ENCODE data around the gene KDM4B.

The KDM4B gene

GRCh38 chr19:5173993-5174392 is 205.1 kb downstream of the KDM4B start:
- Histone ChIP-seq H3K4me1 (ENCODE audit: control insufficient read depth, insufficient read depth, low read length) (no peaks in the 10 kb centered on the region; the same call in 1 of the 2 replicates), H3K27me3 (ENCODE audit: control insufficient read depth, insufficient read depth, low read length) (no peaks in the 10 kb centered on the region), H3K27ac (ENCODE audit: low read depth, low read length) (no peak overlapping the region), H3K9me3 (ENCODE audit: control insufficient read depth, insufficient read depth, low read length) (no peaks in the 10 kb centered on the region), H3K4me3 (ENCODE audit: low read depth, low read length) (no peak overlapping the region), H3K9ac (ENCODE audit: low read depth, low read length) (no peak overlapping the region), H3K36me3 (ENCODE audit: control insufficient read depth, insufficient read depth, low read length) (no peaks in the 10 kb centered on the region)

GRCh38 chr19:5177745-5178450 is 209.0 kb downstream of the KDM4B start:
- Histone ChIP-seq H3K4me1 (ENCODE audit: control insufficient read depth, insufficient read depth, low read length) (no peaks in the 10 kb centered on the region), H3K27ac (ENCODE audit: low read depth, low read length) (no peak overlapping the region), H3K36me3 (ENCODE audit: control insufficient read depth, insufficient read depth, low read length) (no peaks in the 10 kb centered on the region), H3K4me3 (ENCODE audit: low read depth, low read length) (no peak overlapping the region), H3K27me3 (ENCODE audit: control insufficient read depth, insufficient read depth, low read length) (no peaks in the 10 kb centered on the region), H3K9ac (ENCODE audit: low read depth, low read length) (no peak overlapping the region), H3K9me3 (ENCODE audit: control insufficient read depth, insufficient read depth, low read length) (no peaks in the 10 kb centered on the region)

- Histone ChIP-seq H3K9ac (ENCODE audit: low read depth, low read length) (no peak overlapping the region), H3K4me3 (ENCODE audit: low read depth, low read length) (no peak overlapping the region), H3K27ac (ENCODE audit: low read depth, low read length) (no peak overlapping the region), H3K27me3 (ENCODE audit: control insufficient read depth, insufficient read depth, low read length) (no peaks in the 10 kb centered on the region), H3K4me1 (ENCODE audit: control insufficient read depth, insufficient read depth, low read length) (no peaks in the 10 kb centered on the region), H3K36me3 (ENCODE audit: control insufficient read depth, insufficient read depth, low read length) (no peaks in the 10 kb centered on the region), H3K9me3 (ENCODE audit: control insufficient read depth, insufficient read depth, low read length) (no peaks in the 10 kb centered on the region)
Observed at GRCh38 chr19:5178841-5179240, 209.9 kb downstream of the KDM4B start.

- H3K27ac ChIP-seq (ENCODE audit: low read depth, low read length) = no peak overlapping the region
- no peaks in the 10 kb centered on the region for H3K9me3 ChIP-seq (ENCODE audit: control insufficient read depth, insufficient read depth, low read length)
- no peak overlapping the region for H3K4me3 ChIP-seq (ENCODE audit: low read depth, low read length)
- H3K4me1 ChIP-seq (ENCODE audit: control insufficient read depth, insufficient read depth, low read length) = no peaks in the 10 kb centered on the region
- no peaks in the 10 kb centered on the region for H3K36me3 ChIP-seq (ENCODE audit: control insufficient read depth, insufficient read depth, low read length)
- H3K9ac ChIP-seq (ENCODE audit: low read depth, low read length) = no peak overlapping the region
- H3K27me3 ChIP-seq (ENCODE audit: control insufficient read depth, insufficient read depth, low read length) = no peaks in the 10 kb centered on the region
Observed at GRCh38 chr19:5179256-5179655, 210.3 kb downstream of the KDM4B start.

GRCh38 chr19:5181329-5181728 is 212.4 kb downstream of the KDM4B start:
- Histone ChIP-seq H3K27me3 (ENCODE audit: control insufficient read depth, insufficient read depth, low read length) (no peaks in the 10 kb centered on the region), H3K27ac (ENCODE audit: low read depth, low read length) (no peak overlapping the region)

GRCh38 chr19:5182751-5183150 is 213.8 kb downstream of the KDM4B start:
- no peaks in the 10 kb centered on the region for H3K4me1 ChIP-seq (ENCODE audit: control insufficient read depth, insufficient read depth, low read length)
- no peak overlapping the region for H3K27ac ChIP-seq (ENCODE audit: low read depth, low read length)
- H3K27me3 ChIP-seq (ENCODE audit: control insufficient read depth, insufficient read depth, low read length) = no peaks in the 10 kb centered on the region
- H3K4me3 ChIP-seq (ENCODE audit: low read depth, low read length) = no peak overlapping the region
- H3K36me3 ChIP-seq (ENCODE audit: control insufficient read depth, insufficient read depth, low read length) = no peaks in the 10 kb centered on the region
- H3K9ac ChIP-seq (ENCODE audit: low read depth, low read length) = no peak overlapping the region
- no peaks in the 10 kb centered on the region for H3K9me3 ChIP-seq (ENCODE audit: control insufficient read depth, insufficient read depth, low read length)

More at GRCh38 chr19:5181329-5181728, 212.4 kb downstream of the KDM4B start:
- Histone ChIP-seq H3K36me3 (ENCODE audit: control insufficient read depth, insufficient read depth, low read length) (no peaks in the 10 kb centered on the region), H3K9me3 (ENCODE audit: control insufficient read depth, insufficient read depth, low read length) (no peaks in the 10 kb centered on the region), H3K4me1 (ENCODE audit: control insufficient read depth, insufficient read depth, low read length) (no peaks in the 10 kb centered on the region), H3K9ac (ENCODE audit: low read depth, low read length) (no peak overlapping the region), H3K4me3 (ENCODE audit: low read depth, low read length) (no peak overlapping the region)

GRCh38 chr19:5183616-5184015 is 214.7 kb downstream of the KDM4B start:
- Histone ChIP-seq H3K9ac (ENCODE audit: low read depth, low read length) (no peak overlapping the region), H3K27ac (ENCODE audit: low read depth, low read length) (no peak overlapping the region), H3K9me3 (ENCODE audit: control insufficient read depth, insufficient read depth, low read length) (no peaks in the 10 kb centered on the region), H3K4me3 (ENCODE audit: low read depth, low read length) (no peak overlapping the region), H3K27me3 (ENCODE audit: control insufficient read depth, insufficient read depth, low read length) (no peaks in the 10 kb centered on the region), H3K36me3 (ENCODE audit: control insufficient read depth, insufficient read depth, low read length) (no peaks in the 10 kb centered on the region), H3K4me1 (ENCODE audit: control insufficient read depth, insufficient read depth, low read length) (no peaks in the 10 kb centered on the region)

- Histone ChIP-seq H3K9ac (ENCODE audit: low read depth, low read length) (no peak overlapping the region), H3K27me3 (ENCODE audit: control insufficient read depth, insufficient read depth, low read length) (no peaks in the 10 kb centered on the region), H3K9me3 (ENCODE audit: control insufficient read depth, insufficient read depth, low read length) (no peaks in the 10 kb centered on the region), H3K4me3 (ENCODE audit: low read depth, low read length) (no peak overlapping the region), H3K27ac (ENCODE audit: low read depth, low read length) (no peak overlapping the region), H3K36me3 (ENCODE audit: control insufficient read depth, insufficient read depth, low read length) (no peaks in the 10 kb centered on the region), H3K4me1 (ENCODE audit: control insufficient read depth, insufficient read depth, low read length) (no peaks in the 10 kb centered on the region)
Observed at GRCh38 chr19:5184930-5185329, 216.0 kb downstream of the KDM4B start.

- Histone ChIP-seq H3K36me3 (ENCODE audit: control insufficient read depth, insufficient read depth, low read length) (no peaks in the 10 kb centered on the region), H3K4me3 (ENCODE audit: low read depth, low read length) (no peak overlapping the region), H3K9ac (ENCODE audit: low read depth, low read length) (no peak overlapping the region), H3K9me3 (ENCODE audit: control insufficient read depth, insufficient read depth, low read length) (no peaks in the 10 kb centered on the region), H3K27me3 (ENCODE audit: control insufficient read depth, insufficient read depth, low read length) (no peaks in the 10 kb centered on the region), H3K27ac (ENCODE audit: low read depth, low read length) (no peak overlapping the region), H3K4me1 (ENCODE audit: control insufficient read depth, insufficient read depth, low read length) (no peaks in the 10 kb centered on the region)
Observed at GRCh38 chr19:5186293-5187050, 217.6 kb downstream of the KDM4B start.

GRCh38 chr19:5188548-5189317 is 219.8 kb downstream of the KDM4B start:
- H3K9me3 ChIP-seq (ENCODE audit: control insufficient read depth, insufficient read depth, low read length) = no peaks in the 10 kb centered on the region
- H3K36me3 ChIP-seq (ENCODE audit: control insufficient read depth, insufficient read depth, low read length) = no peaks in the 10 kb centered on the region
- no peaks in the 10 kb centered on the region for H3K27me3 ChIP-seq (ENCODE audit: control insufficient read depth, insufficient read depth, low read length)
- no peak overlapping the region for H3K9ac ChIP-seq (ENCODE audit: low read depth, low read length)
- no peak overlapping the region for H3K4me3 ChIP-seq (ENCODE audit: low read depth, low read length)
- H3K4me1 ChIP-seq (ENCODE audit: control insufficient read depth, insufficient read depth, low read length) = peaks cover 10% of the 10 kb centered on the region
- H3K27ac ChIP-seq (ENCODE audit: low read depth, low read length) = no peak overlapping the region

GRCh38 chr19:5189318-5189607 is 220.3 kb downstream of the KDM4B start:
- Histone ChIP-seq H3K27me3 (ENCODE audit: control insufficient read depth, insufficient read depth, low read length) (no peaks in the 10 kb centered on the region), H3K4me3 (ENCODE audit: low read depth, low read length) (no peak overlapping the region), H3K27ac (ENCODE audit: low read depth, low read length) (no peak overlapping the region), H3K36me3 (ENCODE audit: control insufficient read depth, insufficient read depth, low read length) (no peaks in the 10 kb centered on the region), H3K9ac (ENCODE audit: low read depth, low read length) (no peak overlapping the region), H3K9me3 (ENCODE audit: control insufficient read depth, insufficient read depth, low read length) (no peaks in the 10 kb centered on the region), H3K4me1 (ENCODE audit: control insufficient read depth, insufficient read depth, low read length) (peaks cover 10% of the 10 kb centered on the region)
